Measurements from ENCODE around the gene ATP12A. TPM values are rescaled to one million over a fixed set of nuclear protein-coding genes. Genes with fewer than 3 reads are reported as not detected.

ATP12A gene
- total RNA-seq, 1 experiment from 2014 or later = 0.47 TPM

- no TSS peak for BruUV-seq (replicated peaks)
- Histone ChIP-seq H3K9me3 (ENCODE audit: low read depth, low read length, poor library complexity, severe bottlenecking) (no peaks in the 10 kb centered on the region), H3K27ac (ENCODE audit: low read depth, low read length, poor library complexity, severe bottlenecking) (no peak overlapping the region), H3K27me3 (replicated peaks; ENCODE audit: insufficient read depth, low read depth, low read length, poor library complexity) (no peaks in the 10 kb centered on the region), H3K4me1 (ENCODE audit: insufficient read depth, low read length, poor library complexity, severe bottlenecking) (no peaks in the 10 kb centered on the region), H3K4me3 (ENCODE audit: low read depth, low read length, poor library complexity, severe bottlenecking) (no peak overlapping the region), H3K36me3 (ENCODE audit: insufficient read depth, low read length, poor library complexity, severe bottlenecking) (no peaks in the 10 kb centered on the region)
- DNase-seq (ENCODE audit: low spot score) = no peak
- CTCF ChIA-PET = no interaction called here
- POLR2A ChIA-PET (ENCODE audit: low non-redundant PET) = no interaction called here
- no peak for TF ChIP-seq CTCF (conservative IDR thresholded peaks at IDR 0.05; ENCODE audit: low read depth, low read length)
- TF ChIP-seq EZH2 (IDR thresholded peaks at IDR 0.05; ENCODE audit: borderline replicate concordance, low read depth, low read length, poor library complexity, severe bottlenecking) = no peak
- intact Hi-C loops (cut with micrococcal nuclease; ENCODE audit: unreplicated experiment) = no loop called here
Measured at GRCh38 chr13:24662195-24663088, 17.8 kb upstream of the ATP12A start.

GRCh38 chr13:24663089-24663395, 17.2 kb upstream of the ATP12A start:
- no peak overlapping the region for H3K4me3 ChIP-seq (ENCODE audit: low read depth, low read length, poor library complexity, severe bottlenecking)
- H3K27ac ChIP-seq (ENCODE audit: low read depth, low read length, poor library complexity, severe bottlenecking) = no peak overlapping the region
- H3K4me1 ChIP-seq (ENCODE audit: insufficient read depth, low read length, poor library complexity, severe bottlenecking) = no peaks in the 10 kb centered on the region
- no peak for DNase-seq (ENCODE audit: low spot score)
- ChIA-PET POLR2A (ENCODE audit: low non-redundant PET) (no interaction called here), CTCF (no interaction called here)
- H3K36me3 ChIP-seq (ENCODE audit: insufficient read depth, low read length, poor library complexity, severe bottlenecking) = no peaks in the 10 kb centered on the region
- no TSS peak for BruUV-seq (replicated peaks)
- no peaks in the 10 kb centered on the region for H3K27me3 ChIP-seq (replicated peaks; ENCODE audit: insufficient read depth, low read depth, low read length, poor library complexity)
- no peaks in the 10 kb centered on the region for H3K9me3 ChIP-seq (ENCODE audit: low read depth, low read length, poor library complexity, severe bottlenecking)
- TF ChIP-seq CTCF (conservative IDR thresholded peaks at IDR 0.05; ENCODE audit: low read depth, low read length) = no peak
- no peak for TF ChIP-seq EZH2 (IDR thresholded peaks at IDR 0.05; ENCODE audit: borderline replicate concordance, low read depth, low read length, poor library complexity, severe bottlenecking)
- intact Hi-C loops (cut with micrococcal nuclease; ENCODE audit: unreplicated experiment) = no loop called here

GRCh38 chr13:24663586-24663985, 16.6 kb upstream of the ATP12A start:
- H3K4me3 ChIP-seq (ENCODE audit: low read depth, low read length, poor library complexity, severe bottlenecking) = no peak overlapping the region
- no peak for DNase-seq (ENCODE audit: low spot score)
- no peak for TF ChIP-seq EZH2 (IDR thresholded peaks at IDR 0.05; ENCODE audit: borderline replicate concordance, low read depth, low read length, poor library complexity, severe bottlenecking)
- TF ChIP-seq CTCF (conservative IDR thresholded peaks at IDR 0.05; ENCODE audit: low read depth, low read length) = no peak
- ChIA-PET CTCF (no interaction called here), POLR2A (ENCODE audit: low non-redundant PET) (no interaction called here)
- intact Hi-C loops (cut with micrococcal nuclease; ENCODE audit: unreplicated experiment) = no loop called here
- H3K27ac ChIP-seq (ENCODE audit: low read depth, low read length, poor library complexity, severe bottlenecking) = no peak overlapping the region
- no TSS peak for BruUV-seq (replicated peaks)
- no peaks in the 10 kb centered on the region for H3K9me3 ChIP-seq (ENCODE audit: low read depth, low read length, poor library complexity, severe bottlenecking)
- H3K36me3 ChIP-seq (ENCODE audit: insufficient read depth, low read length, poor library complexity, severe bottlenecking) = no peaks in the 10 kb centered on the region
- H3K27me3 ChIP-seq (replicated peaks; ENCODE audit: insufficient read depth, low read depth, low read length, poor library complexity) = no peaks in the 10 kb centered on the region
- H3K4me1 ChIP-seq (ENCODE audit: insufficient read depth, low read length, poor library complexity, severe bottlenecking) = no peaks in the 10 kb centered on the region

Measured in A673 (cell line).